ENCODE data around the gene AK3. TPM values are rescaled to one million over a fixed set of nuclear protein-coding genes. Genes with fewer than 3 reads are reported as not detected.
A peak's percentile ranks its signal among the peaks of the same experiment; 100 is the strongest.

AK3 gene
- total RNA-seq, 2 experiments from 2014 or later, result 40.1 to 41.7 TPM

GRCh38 chr9:4741365-4742089 lies 525 bp upstream of the AK3 start:
- ATAC-seq (ENCODE audit: low read depth) (peak; percentile 2), DNase-seq (no peak)
- Mint-ChIP-seq H3K9me3 (no peaks in the 10 kb centered on the region), H3K27ac (peak overlapping the region; percentile 89), H3K4me3 (peak overlapping the region; percentile 87), H3K27me3 (no peaks in the 10 kb centered on the region), H3K4me1 (peaks cover 24% of the 10 kb centered on the region), H3K36me3 (no peaks in the 10 kb centered on the region)
- POLR2A ChIA-PET, result interaction anchor here (0.6 to 1.9 kb wide), 17 partner anchors 10 to 1367 kb away, joined by 3 to 27 read pairs (median 5); partner anchors contain the start of genes CD274, CDC37L1, PLGRKT and PLPP6

- POLR2A ChIA-PET, result interaction anchor here (0.8 to 1.9 kb wide), 20 partner anchors 10 to 1268 kb away, joined by 3 to 27 read pairs (median 5); partner anchors contain the start of genes CD274, CDC37L1, JAK2 and PLGRKT
- Mint-ChIP-seq H3K27me3 (no peaks in the 10 kb centered on the region), H3K36me3 (no peaks in the 10 kb centered on the region), H3K27ac (peak overlapping the region; percentile 85), H3K4me3 (peak overlapping the region; percentile 87), H3K4me1 (peaks cover 27% of the 10 kb centered on the region), H3K9me3 (no peaks in the 10 kb centered on the region)
- ATAC-seq (ENCODE audit: low read depth) (no peak), DNase-seq (no peak)
Measured at GRCh38 chr9:4740388-4740637, 689 bp downstream of the AK3 start.

- peaks cover 27% of the 10 kb centered on the region for H3K4me1 Mint-ChIP-seq
- POLR2A ChIA-PET, result interaction anchor here (0.8 to 1.9 kb wide), 16 partner anchors 10 to 1213 kb away, joined by 3 to 27 read pairs (median 5); partner anchors contain the start of genes CD274, CDC37L1, JAK2 and PLGRKT
- DNase-seq, result no peak
- H3K27ac Mint-ChIP-seq, result peak overlapping the region; percentile 85
- H3K27me3 Mint-ChIP-seq, result no peaks in the 10 kb centered on the region
- no peak for ATAC-seq (ENCODE audit: low read depth)
- H3K4me3 Mint-ChIP-seq, result peak overlapping the region; percentile 87
- peaks cover under 1% of the 10 kb centered on the region for H3K36me3 Mint-ChIP-seq
- no peaks in the 10 kb centered on the region for H3K9me3 Mint-ChIP-seq
Measured at GRCh38 chr9:4739587-4740387, 1.2 kb downstream of the AK3 start.

- Mint-ChIP-seq H3K4me1 (peaks cover 31% of the 10 kb centered on the region), H3K4me3 (peak overlapping the region; percentile 87), H3K27me3 (no peaks in the 10 kb centered on the region), H3K9me3 (no peaks in the 10 kb centered on the region), H3K27ac (peak overlapping the region; percentile 85), H3K36me3 (peaks cover 5% of the 10 kb centered on the region)
- ATAC-seq (ENCODE audit: low read depth) (no peak), DNase-seq (no peak)
- POLR2A ChIA-PET, result no interaction called here
Measured at GRCh38 chr9:4738866-4739586, 2.0 kb downstream of the AK3 start.

GRCh38 chr9:4734150-4734549 lies 6.9 kb downstream of the AK3 start:
- ATAC-seq (ENCODE audit: low read depth) (no peak), DNase-seq (no peak)
- no peak overlapping the region for H3K4me3 Mint-ChIP-seq
- peaks cover 20% of the 10 kb centered on the region for H3K36me3 Mint-ChIP-seq
- no peaks in the 10 kb centered on the region for H3K27me3 Mint-ChIP-seq
- H3K27ac Mint-ChIP-seq, result no peak overlapping the region
- peaks cover 24% of the 10 kb centered on the region for H3K4me1 Mint-ChIP-seq
- H3K9me3 Mint-ChIP-seq, result no peaks in the 10 kb centered on the region
- POLR2A ChIA-PET, result interaction anchor here (0.5 kb wide), 1 partner anchor 19 kb away, joined by 8 read pairs; no protein-coding TSS in a partner anchor

- H3K9me3 Mint-ChIP-seq, result no peaks in the 10 kb centered on the region
- H3K4me1 Mint-ChIP-seq, result peaks cover 19% of the 10 kb centered on the region
- ATAC-seq (ENCODE audit: low read depth), result no peak
- POLR2A ChIA-PET, result no interaction called here
- no peak for DNase-seq
- H3K4me3 Mint-ChIP-seq, result no peak overlapping the region
- H3K36me3 Mint-ChIP-seq, result peaks cover 20% of the 10 kb centered on the region
- no peaks in the 10 kb centered on the region for H3K27me3 Mint-ChIP-seq
- H3K27ac Mint-ChIP-seq, result no peak overlapping the region
Measured at GRCh38 chr9:4732890-4733289, 8.1 kb downstream of the AK3 start.

GRCh38 chr9:4727593-4727992 lies 13.4 kb downstream of the AK3 start:
- no peak for ATAC-seq (ENCODE audit: low read depth)

GRCh38 chr9:4725706-4726442 lies 15.1 kb downstream of the AK3 start:
- no peaks in the 10 kb centered on the region for H3K27me3 Mint-ChIP-seq
- POLR2A ChIA-PET, result no interaction called here
- peaks cover 44% of the 10 kb centered on the region for H3K36me3 Mint-ChIP-seq
- H3K27ac Mint-ChIP-seq, result no peak overlapping the region
- H3K4me3 Mint-ChIP-seq, result no peak overlapping the region
- no peaks in the 10 kb centered on the region for H3K9me3 Mint-ChIP-seq
- DNase-seq (no peak), ATAC-seq (ENCODE audit: low read depth) (no peak)
- H3K4me1 Mint-ChIP-seq, result peaks cover 17% of the 10 kb centered on the region

More at GRCh38 chr9:4727593-4727992, 13.4 kb downstream of the AK3 start:
- Mint-ChIP-seq H3K27me3 (no peaks in the 10 kb centered on the region), H3K36me3 (peaks cover 41% of the 10 kb centered on the region), H3K4me1 (peaks cover 17% of the 10 kb centered on the region), H3K9me3 (no peaks in the 10 kb centered on the region), H3K27ac (no peak overlapping the region), H3K4me3 (no peak overlapping the region)
- POLR2A ChIA-PET, result no interaction called here
- no peak for DNase-seq

GRCh38 chr9:4721736-4722135 lies 19.3 kb downstream of the AK3 start:
- Mint-ChIP-seq H3K4me1 (peaks cover 13% of the 10 kb centered on the region), H3K27me3 (no peaks in the 10 kb centered on the region), H3K9me3 (no peaks in the 10 kb centered on the region), H3K4me3 (no peak overlapping the region), H3K36me3 (peaks cover 48% of the 10 kb centered on the region), H3K27ac (no peak overlapping the region)
- DNase-seq (no peak), ATAC-seq (ENCODE audit: low read depth) (no peak)
- POLR2A ChIA-PET, result no interaction called here

- Mint-ChIP-seq H3K27me3 (no peaks in the 10 kb centered on the region), H3K4me3 (no peak overlapping the region), H3K9me3 (peaks cover 2% of the 10 kb centered on the region), H3K27ac (no peak overlapping the region), H3K4me1 (no peaks in the 10 kb centered on the region), H3K36me3 (peaks cover 37% of the 10 kb centered on the region)
- POLR2A ChIA-PET, result no interaction called here
- no peak for DNase-seq
- no peak for ATAC-seq (ENCODE audit: low read depth)
Measured at GRCh38 chr9:4718911-4719310, 22.1 kb downstream of the AK3 start.

- peaks cover 4% of the 10 kb centered on the region for H3K9me3 Mint-ChIP-seq
- POLR2A ChIA-PET, result no interaction called here
- ATAC-seq (ENCODE audit: low read depth) (no peak), DNase-seq (no peak)
- no peak overlapping the region for H3K27ac Mint-ChIP-seq
- no peaks in the 10 kb centered on the region for H3K27me3 Mint-ChIP-seq
- peaks cover 42% of the 10 kb centered on the region for H3K36me3 Mint-ChIP-seq
- no peak overlapping the region for H3K4me3 Mint-ChIP-seq
- H3K4me1 Mint-ChIP-seq, result no peaks in the 10 kb centered on the region
Measured at GRCh38 chr9:4717815-4718214, 23.2 kb downstream of the AK3 start.

- POLR2A ChIA-PET, result no interaction called here
Measured at GRCh38 chr9:4716163-4716562, 24.8 kb downstream of the AK3 start.

More at GRCh38 chr9:4716163-4716562, 24.8 kb downstream of the AK3 start:
- H3K4me3 Mint-ChIP-seq, result no peak overlapping the region
- peaks cover 38% of the 10 kb centered on the region for H3K36me3 Mint-ChIP-seq
- no peaks in the 10 kb centered on the region for H3K27me3 Mint-ChIP-seq
- H3K27ac Mint-ChIP-seq, result no peak overlapping the region
- ATAC-seq (ENCODE audit: low read depth) (no peak), DNase-seq (no peak)
- peaks cover 4% of the 10 kb centered on the region for H3K9me3 Mint-ChIP-seq
- no peaks in the 10 kb centered on the region for H3K4me1 Mint-ChIP-seq
